ENCODE results near the gene CDC45.
"Not testable (repeated sequence)": the region's sequence is repeated elsewhere in the genome, so short reads cannot be mapped to it uniquely, and the experiment has no call there.

The CDC45 gene

DNA sequence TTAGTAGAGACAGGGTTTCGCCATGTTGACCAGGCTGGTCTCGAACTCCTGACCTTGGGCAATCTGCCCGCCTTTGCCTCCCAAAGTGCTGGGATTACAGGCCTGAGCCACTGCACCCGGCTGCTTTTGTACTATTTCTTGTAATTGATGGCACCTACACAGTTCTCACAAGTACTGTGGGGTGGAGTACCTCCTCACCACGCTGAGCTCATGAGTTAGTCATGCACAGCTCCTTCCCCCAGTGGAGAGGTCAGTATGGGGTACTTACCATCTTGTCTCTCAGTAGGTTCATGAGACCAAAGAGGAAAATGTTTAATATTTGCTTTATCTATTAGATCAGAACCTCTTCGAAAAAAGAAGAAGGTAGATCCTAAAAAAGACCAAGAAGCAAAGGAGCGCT lies 45.3 kb upstream of the CDC45 start:
- TF ChIP-seq, protein P1, sequence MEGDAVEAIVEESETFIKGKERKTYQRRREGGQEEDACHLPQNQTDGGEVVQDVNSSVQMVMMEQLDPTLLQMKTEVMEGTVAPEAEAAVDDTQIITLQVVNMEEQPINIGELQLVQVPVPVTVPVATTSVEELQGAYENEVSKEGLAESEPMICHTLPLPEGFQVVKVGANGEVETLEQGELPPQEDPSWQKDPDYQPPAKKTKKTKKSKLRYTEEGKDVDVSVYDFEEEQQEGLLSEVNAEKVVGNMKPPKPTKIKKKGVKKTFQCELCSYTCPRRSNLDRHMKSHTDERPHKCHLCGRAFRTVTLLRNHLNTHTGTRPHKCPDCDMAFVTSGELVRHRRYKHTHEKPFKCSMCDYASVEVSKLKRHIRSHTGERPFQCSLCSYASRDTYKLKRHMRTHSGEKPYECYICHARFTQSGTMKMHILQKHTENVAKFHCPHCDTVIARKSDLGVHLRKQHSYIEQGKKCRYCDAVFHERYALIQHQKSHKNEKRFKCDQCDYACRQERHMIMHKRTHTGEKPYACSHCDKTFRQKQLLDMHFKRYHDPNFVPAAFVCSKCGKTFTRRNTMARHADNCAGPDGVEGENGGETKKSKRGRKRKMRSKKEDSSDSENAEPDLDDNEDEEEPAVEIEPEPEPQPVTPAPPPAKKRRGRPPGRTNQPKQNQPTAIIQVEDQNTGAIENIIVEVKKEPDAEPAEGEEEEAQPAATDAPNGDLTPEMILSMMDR (IDR thresholded peaks at IDR 0.05; ENCODE audit: borderline replicate concordance, insufficient read depth, low read depth, low read length), result no peak
- H3K4me3 ChIP-seq (ENCODE audit: low read depth, low read length), result no peak overlapping the region

DNA sequence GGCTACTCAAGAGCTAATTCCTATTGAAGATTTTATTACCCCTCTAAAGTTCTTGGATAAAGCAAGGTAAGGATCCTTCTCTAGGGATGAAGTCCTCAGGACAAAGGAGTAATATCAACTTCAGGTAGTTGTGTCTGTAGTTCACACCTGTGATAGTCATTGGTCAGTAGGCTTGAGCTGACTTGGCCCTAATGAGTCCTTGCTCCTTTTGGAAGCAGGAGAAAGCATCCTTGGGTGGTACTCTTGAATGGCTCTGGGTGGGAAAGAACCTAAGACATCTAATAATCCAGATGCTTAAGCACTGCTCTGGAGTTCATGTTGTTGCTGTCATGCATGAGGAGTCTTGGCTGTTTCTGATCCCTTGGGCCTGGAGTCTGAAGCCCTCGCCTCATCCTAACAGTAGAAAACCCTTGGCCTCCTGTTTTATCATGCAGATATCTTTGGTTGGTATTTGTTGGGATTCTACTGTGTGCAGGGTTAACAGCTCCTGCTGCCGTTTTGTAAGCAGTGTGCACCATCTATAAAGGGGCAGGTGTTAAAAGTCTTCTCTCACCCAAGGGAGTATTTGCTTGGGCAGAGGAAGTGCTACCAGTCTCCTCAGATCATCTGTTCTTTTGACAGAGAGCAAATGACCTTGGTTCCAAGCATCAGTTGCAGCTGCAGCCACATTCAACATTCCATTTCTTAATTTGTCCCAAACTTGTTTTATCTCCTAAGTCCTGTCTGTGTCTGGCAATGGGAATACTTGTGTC lies 44.7 kb upstream of the CDC45 start:
- no peak overlapping the region for H3K4me3 ChIP-seq (ENCODE audit: low read depth, low read length)
- TF ChIP-seq, protein P1 (IDR thresholded peaks at IDR 0.05; ENCODE audit: borderline replicate concordance, insufficient read depth, low read depth, low read length), result no peak

DNA sequence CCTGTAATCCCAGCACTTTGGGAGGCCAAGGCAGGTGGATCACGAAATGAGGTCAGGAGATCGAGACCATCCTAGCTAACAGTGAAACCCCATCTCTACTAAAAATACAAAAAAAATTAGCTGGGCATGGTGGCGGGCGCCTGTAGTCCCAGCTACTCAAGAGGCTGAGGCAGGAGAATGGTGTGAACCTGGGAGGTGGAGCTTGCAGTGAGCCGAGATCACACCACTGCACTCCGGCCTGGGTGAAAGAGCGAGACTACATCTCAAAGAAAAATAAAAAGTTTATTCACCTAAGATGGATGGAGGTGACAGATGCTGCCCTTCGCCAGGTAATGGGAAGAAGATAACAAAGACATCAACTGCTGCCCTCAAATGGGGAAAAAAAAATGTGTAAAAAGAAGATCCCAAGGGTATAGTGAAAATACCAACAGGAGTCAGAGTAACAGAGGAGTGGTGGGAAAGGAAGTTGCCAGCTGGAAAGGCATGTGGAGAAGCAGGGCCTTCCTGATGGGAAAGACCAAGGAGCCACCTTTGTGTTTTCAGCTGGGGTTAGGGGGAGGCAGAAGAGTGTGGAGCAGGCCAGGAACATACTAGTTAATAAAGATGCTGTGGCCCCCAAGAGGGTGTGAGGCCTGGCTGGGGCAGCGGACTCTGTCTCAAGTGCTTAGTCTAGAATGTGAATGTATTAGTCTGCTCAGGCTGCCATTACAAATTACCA lies 43.1 kb upstream of the CDC45 start:
- H3K4me3 ChIP-seq (ENCODE audit: low read depth, low read length), result not testable (repeated sequence)

DNA sequence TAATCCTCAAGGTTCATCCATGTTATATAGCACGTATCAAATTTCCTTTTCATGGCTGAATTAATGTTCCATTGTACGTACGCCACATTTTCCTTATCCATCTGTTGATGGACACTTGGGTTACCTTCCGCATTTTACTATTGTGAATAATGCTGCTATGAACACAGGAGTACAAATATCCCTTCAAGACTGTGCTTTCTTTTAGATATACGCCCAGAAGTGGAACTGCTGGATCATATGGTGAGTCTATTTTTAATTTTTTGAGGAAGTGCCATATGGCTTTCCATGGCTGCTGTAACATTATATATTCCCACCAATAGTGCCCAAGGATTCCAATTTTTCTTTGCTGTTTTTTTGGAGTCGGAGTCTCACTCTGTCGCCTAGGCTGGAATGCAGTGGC lies 41.4 kb upstream of the CDC45 start:
- TF ChIP-seq, protein P1 (IDR thresholded peaks at IDR 0.05; ENCODE audit: borderline replicate concordance, insufficient read depth, low read depth, low read length), result no peak
- no peak overlapping the region for H3K4me3 ChIP-seq (ENCODE audit: low read depth, low read length)

DNA sequence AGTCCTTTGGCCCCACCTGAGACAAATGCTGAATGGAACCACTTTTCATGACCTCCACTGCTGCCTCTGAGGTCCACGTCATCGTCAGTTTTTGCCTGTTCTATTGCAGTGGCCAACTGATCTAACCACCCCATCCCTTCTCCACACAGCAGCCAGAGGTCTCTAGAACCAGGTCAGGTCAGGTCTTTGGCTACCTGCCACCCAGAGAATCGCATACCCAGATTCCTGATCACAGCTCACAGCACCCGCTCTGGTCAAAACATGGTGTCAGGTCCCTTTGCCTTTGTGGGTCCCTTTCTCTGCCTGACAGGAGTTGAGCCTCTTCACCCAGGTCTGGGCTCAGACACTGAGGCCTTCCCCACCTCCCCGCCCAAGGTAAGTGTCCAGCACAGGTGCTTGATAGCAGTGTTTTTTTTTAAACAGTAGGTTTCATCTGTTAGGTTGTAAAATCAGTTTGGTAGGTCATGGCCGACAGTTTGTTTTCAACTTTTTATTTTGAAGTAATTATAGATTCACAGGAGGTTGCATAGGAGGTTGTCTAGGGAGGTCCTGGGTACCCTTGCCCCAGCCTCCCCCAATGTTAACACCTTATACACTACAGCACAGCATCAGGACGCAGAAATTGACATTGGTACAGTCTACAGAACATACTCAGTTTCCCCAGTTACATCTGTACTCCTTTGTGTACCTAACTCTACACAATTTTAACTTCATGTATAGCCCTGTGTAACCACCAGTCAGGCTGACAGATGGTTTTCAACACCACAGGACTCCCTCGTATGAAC lies 39.1 kb upstream of the CDC45 start:
- TF ChIP-seq, protein P1 (IDR thresholded peaks at IDR 0.05; ENCODE audit: borderline replicate concordance, insufficient read depth, low read depth, low read length), result no peak
- H3K4me3 ChIP-seq (ENCODE audit: low read depth, low read length), result no peak overlapping the region

DNA sequence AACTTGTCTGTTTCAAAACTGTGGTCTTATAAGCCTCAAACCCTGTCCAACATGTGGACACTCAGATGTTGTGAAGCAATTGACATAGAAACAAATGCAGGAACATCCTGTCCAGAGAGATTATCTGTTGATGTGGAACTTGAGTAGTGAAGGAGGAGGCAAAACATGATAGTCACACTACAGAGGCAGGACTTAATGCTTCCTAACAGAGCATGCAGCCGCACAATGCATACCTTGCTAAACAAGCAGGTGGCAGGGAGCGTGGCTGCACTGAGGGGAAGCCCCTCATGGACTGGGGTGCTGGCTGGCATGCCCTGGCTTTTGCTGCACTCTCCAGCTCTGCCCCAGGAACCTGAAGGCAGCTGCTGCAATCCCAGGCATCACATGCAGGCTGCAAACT lies 37.6 kb upstream of the CDC45 start:
- no peak overlapping the region for H3K4me3 ChIP-seq (ENCODE audit: low read depth, low read length)
- TF ChIP-seq, protein P1 (IDR thresholded peaks at IDR 0.05; ENCODE audit: borderline replicate concordance, insufficient read depth, low read depth, low read length), result no peak

DNA sequence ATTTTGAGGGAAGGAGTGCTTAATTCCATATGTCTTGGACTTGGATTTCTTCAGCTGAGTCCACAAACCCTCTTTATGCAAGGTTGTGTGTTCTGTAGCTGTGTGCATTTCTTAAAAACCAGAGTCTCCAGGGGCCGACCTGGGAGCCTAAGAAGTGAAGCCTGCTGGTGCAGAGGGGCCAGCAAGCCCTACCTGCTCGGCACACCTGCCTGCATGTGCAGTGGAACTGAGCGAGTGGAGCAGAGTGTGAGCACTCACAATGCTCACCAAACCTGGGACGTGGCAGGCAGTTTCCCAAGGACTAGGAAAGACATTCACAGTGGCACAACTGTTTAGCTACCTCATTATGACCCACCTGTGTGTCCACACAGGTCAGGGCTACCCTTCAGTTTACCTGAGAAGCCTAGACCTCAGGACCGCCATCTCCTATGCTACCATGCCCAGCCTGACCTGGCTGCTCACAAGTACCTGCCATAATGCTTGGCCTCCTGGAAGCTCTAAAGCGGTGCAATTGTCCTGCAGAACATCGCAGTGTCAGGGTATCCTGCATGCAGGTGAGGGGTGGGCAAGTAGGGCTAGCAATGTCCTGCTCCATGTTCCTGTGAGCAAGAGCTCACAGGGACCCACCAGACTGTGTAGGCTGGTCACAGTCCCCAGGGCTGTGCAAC lies 36.0 kb upstream of the CDC45 start:
- TF ChIP-seq, protein P1 (IDR thresholded peaks at IDR 0.05; ENCODE audit: borderline replicate concordance, insufficient read depth, low read depth, low read length), result no peak
- H3K4me3 ChIP-seq (ENCODE audit: low read depth, low read length), result no peak overlapping the region

DNA sequence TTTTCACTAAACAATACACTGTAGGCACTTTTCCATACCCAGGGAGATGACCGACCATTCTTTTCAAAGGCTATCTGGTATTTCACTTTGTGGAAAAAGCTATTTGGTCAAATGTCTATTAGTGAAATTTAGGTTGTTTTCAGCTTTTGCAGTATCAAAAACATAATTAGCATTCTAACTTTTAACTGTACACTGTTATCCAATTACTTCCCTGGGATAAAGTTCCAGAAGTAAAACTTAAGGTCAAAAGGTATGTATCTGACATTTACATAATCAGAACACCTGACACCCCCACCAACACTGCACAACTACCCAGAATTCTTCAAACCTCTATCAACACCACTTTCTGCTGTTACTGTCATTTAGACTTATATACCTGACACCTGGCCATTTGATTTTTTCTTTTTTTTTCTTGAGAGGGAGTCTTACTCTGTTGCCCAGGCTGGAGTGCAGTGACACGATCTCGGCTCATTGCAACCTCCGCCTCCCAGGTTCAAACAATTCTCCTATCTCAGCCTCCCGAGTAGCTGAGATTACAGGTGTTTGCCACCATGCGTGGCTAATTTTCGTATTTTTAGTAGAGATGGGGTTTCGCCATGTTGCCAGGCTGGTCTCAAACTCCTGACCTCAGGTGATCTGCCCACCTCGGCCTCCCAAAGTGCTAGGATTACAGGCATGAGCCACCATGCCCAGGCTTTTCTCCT lies 34.3 kb upstream of the CDC45 start:
- H3K4me3 ChIP-seq (ENCODE audit: low read depth, low read length), result not testable (repeated sequence)

All from GM12875 (cell line).